Mesendoderm (in vitro differentiated cells): ENCODE data around the gene CAPN15.

Source experiments
- DNase-seq: peaks from one replicate; pipeline ENCODE4 v3.0.0; 2013
- H2AK5ac ChIP-seq: 2 replicates; pipeline ENCODE4 v1.6.1; 2013; ENCODE audit warnings: low read length, inconsistent platforms
- H2BK120ac ChIP-seq: 2 replicates; pipeline ENCODE4 v1.6.1; 2013; ENCODE audit warnings: low read depth, mild to moderate bottlenecking, low read length, moderate library complexity, mixed read lengths
- H2BK15ac ChIP-seq: replicated peaks from 2 replicates; pipeline ENCODE4 v1.6.1; 2013; ENCODE audit warnings: low read depth, mild to moderate bottlenecking, moderate library complexity
- H2BK5ac ChIP-seq: 2 replicates; pipeline ENCODE4 v1.6.1; 2013; ENCODE audit warnings: low read length, inconsistent platforms
- H3K18ac ChIP-seq: 2 replicates; pipeline ENCODE4 v1.6.1; 2013; ENCODE audit warnings: mild to moderate bottlenecking, low read length, mixed read lengths
- H3K23ac ChIP-seq: one replicate; pipeline ENCODE4 v1.6.1; 2013; ENCODE audit warnings: low read length
- H3K27ac ChIP-seq: 2 replicates; pipeline ENCODE4 v1.5.1; 2013; ENCODE audit warnings: low read depth, mild to moderate bottlenecking, inconsistent platforms, low read length, moderate library complexity
- H3K27me3 ChIP-seq: 2 replicates; pipeline ENCODE4 v1.6.1; 2013; ENCODE audit warnings: low read length, control low read depth, mild to moderate bottlenecking, inconsistent platforms; ENCODE audit not compliant: insufficient read depth, poor library complexity
- H3K36me3 ChIP-seq: 2 replicates; pipeline ENCODE4 v1.6.1; 2013; ENCODE audit warnings: low read length, inconsistent platforms; ENCODE audit not compliant: control insufficient read depth, insufficient read depth
- H3K4ac ChIP-seq: one replicate; pipeline ENCODE4 v1.6.1; 2013; ENCODE audit warnings: low read depth, mild to moderate bottlenecking, low read length, moderate library complexity
- H3K4me1 ChIP-seq: 2 replicates; pipeline ENCODE4 v1.6.1; 2013; ENCODE audit warnings: low read depth, low read length, inconsistent platforms; ENCODE audit not compliant: control insufficient read depth
- H3K4me2 ChIP-seq: 2 replicates; pipeline ENCODE4 v1.6.1; 2013; ENCODE audit warnings: low read length
- H3K4me3 ChIP-seq: 2 replicates; pipeline ENCODE4 v1.5.1; 2013; ENCODE audit warnings: mild to moderate bottlenecking, low read length
- H3K56ac ChIP-seq: one replicate; pipeline ENCODE4 v1.6.1; 2013; ENCODE audit warnings: low read length
- H3K79me1 ChIP-seq: 2 replicates; pipeline ENCODE4 v1.6.1; 2013; ENCODE audit warnings: low read length, inconsistent platforms
- H3K79me2 ChIP-seq: 2 replicates; pipeline ENCODE4 v1.6.1; 2013; ENCODE audit warnings: mild to moderate bottlenecking, low read length; ENCODE audit not compliant: control insufficient read depth, insufficient read depth
- H3K9ac ChIP-seq: 2 replicates; pipeline ENCODE4 v1.6.1; 2013; ENCODE audit warnings: low read length, inconsistent platforms
- H4K5ac ChIP-seq: one replicate; pipeline ENCODE4 v1.6.1; 2013; ENCODE audit warnings: low read length
- H4K8ac ChIP-seq: one replicate; pipeline ENCODE4 v1.6.1; 2013; ENCODE audit warnings: low read depth, mild to moderate bottlenecking, control low read depth, low read length, moderate library complexity
- WGBS: extraction: QIAGEN DNeasy Blood & Tissue Kit; methylation state at CpG from one replicate; pipeline ENCODE4 v1.1.7; 2013; ENCODE audit warnings: low lambda C conversion rate, missing lambda C conversion rate; ENCODE audit not compliant: insufficient coverage; ENCODE audit errors: extremely low coverage; 5-methylcytosine and 5-hydroxymethylcytosine counted together

The CAPN15 gene

GRCh38 chr16:531494-532125 lies 4.1 kb downstream of the CAPN15 start:
- no peak overlapping the region for H3K56ac ChIP-seq
- H2BK15ac ChIP-seq, result no peak overlapping the region
- H3K27me3 ChIP-seq, result no peaks in the 10 kb centered on the region
- no peak overlapping the region for H3K4me3 ChIP-seq
- no peak overlapping the region for H2AK5ac ChIP-seq
- no peak overlapping the region for H3K23ac ChIP-seq
- H3K79me2 ChIP-seq, result peaks cover 64% of the 10 kb centered on the region
- no peak overlapping the region for H3K18ac ChIP-seq
- H4K8ac ChIP-seq, result no peak overlapping the region
- WGBS, result no CpG with 5 or more reads among the region's 16 CpGs
- H2BK5ac ChIP-seq, result no peak overlapping the region
- peaks cover 26% of the 10 kb centered on the region for H3K79me1 ChIP-seq
- peaks cover 6% of the 10 kb centered on the region for H3K4me1 ChIP-seq
- H2BK120ac ChIP-seq, result no peak overlapping the region
- no peak overlapping the region for H4K5ac ChIP-seq
- no peaks in the 10 kb centered on the region for H3K36me3 ChIP-seq
- H3K9ac ChIP-seq, result no peak overlapping the region
- no peak overlapping the region for H3K27ac ChIP-seq
- no peak overlapping the region for H3K4ac ChIP-seq
- no peak for DNase-seq
- H3K4me2 ChIP-seq, result no peak overlapping the region

GRCh38 chr16:533391-534123 lies 6.0 kb downstream of the CAPN15 start:
- Histone ChIP-seq H2BK15ac (no peak overlapping the region), H3K4me1 (peaks cover 6% of the 10 kb centered on the region), H2AK5ac (no peak overlapping the region), H3K27ac (no peak overlapping the region), H3K18ac (no peak overlapping the region), H3K4me3 (no peak overlapping the region), H3K56ac (no peak overlapping the region), H2BK120ac (no peak overlapping the region), H4K5ac (no peak overlapping the region), H3K9ac (no peak overlapping the region), H3K79me1 (peaks cover 23% of the 10 kb centered on the region), H2BK5ac (no peak overlapping the region), H3K23ac (no peak overlapping the region), H3K4me2 (no peak overlapping the region), H3K36me3 (no peaks in the 10 kb centered on the region), H4K8ac (no peak overlapping the region), H3K4ac (no peak overlapping the region), H3K79me2 (peaks cover 64% of the 10 kb centered on the region), H3K27me3 (no peaks in the 10 kb centered on the region)
- no peak for DNase-seq
- no CpG with 5 or more reads among the region's 30 CpGs for WGBS

- WGBS, result no CpG with 5 or more reads among the region's 21 CpGs
- H4K8ac ChIP-seq, result no peak overlapping the region
- H2AK5ac ChIP-seq, result no peak overlapping the region
- H3K79me2 ChIP-seq, result peaks cover 60% of the 10 kb centered on the region
- H3K27me3 ChIP-seq, result no peaks in the 10 kb centered on the region
- no peak overlapping the region for H3K23ac ChIP-seq
- no peak overlapping the region for H4K5ac ChIP-seq
- H3K27ac ChIP-seq, result no peak overlapping the region
- no peak for DNase-seq
- H3K4me1 ChIP-seq, result peaks cover 2% of the 10 kb centered on the region
- H2BK120ac ChIP-seq, result no peak overlapping the region
- no peak overlapping the region for H3K9ac ChIP-seq
- no peak overlapping the region for H3K4me2 ChIP-seq
- H3K18ac ChIP-seq, result no peak overlapping the region
- no peak overlapping the region for H3K4me3 ChIP-seq
- peaks cover 19% of the 10 kb centered on the region for H3K79me1 ChIP-seq
- no peak overlapping the region for H2BK5ac ChIP-seq
- H2BK15ac ChIP-seq, result no peak overlapping the region
- H3K56ac ChIP-seq, result no peak overlapping the region
- no peaks in the 10 kb centered on the region for H3K36me3 ChIP-seq
- no peak overlapping the region for H3K4ac ChIP-seq
These were observed 6.6 kb downstream of the CAPN15 start for GRCh38 chr16:534135-534534.

- Histone ChIP-seq H2BK5ac (no peak overlapping the region), H3K56ac (no peak overlapping the region), H3K4ac (no peak overlapping the region), H3K79me1 (peaks cover 13% of the 10 kb centered on the region), H3K36me3 (no peaks in the 10 kb centered on the region), H3K9ac (no peak overlapping the region), H2AK5ac (no peak overlapping the region), H4K8ac (no peak overlapping the region), H2BK15ac (no peak overlapping the region), H3K4me2 (no peak overlapping the region), H2BK120ac (no peak overlapping the region), H4K5ac (no peak overlapping the region), H3K27me3 (no peaks in the 10 kb centered on the region), H3K4me3 (no peak overlapping the region), H3K27ac (no peak overlapping the region), H3K18ac (no peak overlapping the region), H3K4me1 (no peaks in the 10 kb centered on the region), H3K23ac (no peak overlapping the region), H3K79me2 (peaks cover 53% of the 10 kb centered on the region)
- WGBS, result no CpG with 5 or more reads among the region's 27 CpGs
- no peak for DNase-seq
These were observed 7.4 kb downstream of the CAPN15 start for GRCh38 chr16:534856-535445.

GRCh38 chr16:535446-536405 lies 8.2 kb downstream of the CAPN15 start:
- Histone ChIP-seq H3K27me3 (no peaks in the 10 kb centered on the region), H3K4ac (no peak overlapping the region), H3K79me2 (peaks cover 45% of the 10 kb centered on the region), H4K8ac (no peak overlapping the region), H3K79me1 (peaks cover 7% of the 10 kb centered on the region), H3K27ac (no peak overlapping the region), H3K56ac (no peak overlapping the region), H2AK5ac (no peak overlapping the region), H3K18ac (no peak overlapping the region), H2BK15ac (no peak overlapping the region), H3K4me3 (no peak overlapping the region), H3K4me2 (no peak overlapping the region), H2BK120ac (no peak overlapping the region), H4K5ac (no peak overlapping the region), H3K23ac (no peak overlapping the region), H2BK5ac (no peak overlapping the region), H3K4me1 (no peaks in the 10 kb centered on the region), H3K36me3 (no peaks in the 10 kb centered on the region), H3K9ac (no peak overlapping the region)
- no CpG with 5 or more reads among the region's 39 CpGs for WGBS
- no peak for DNase-seq
